CD4-positive, alpha-beta memory T cell (primary cell): Measurements from ENCODE around the gene PRKAR1A. TPM values are rescaled to one million over a fixed set of nuclear protein-coding genes. Genes with fewer than 3 reads are reported as not detected.
A peak's percentile ranks its signal among the peaks of the same experiment; 100 is the strongest.

ENCODE experiments used
- CTCF ChIA-PET: fragments of 350-600 bp; sonication (Branson Sonifier 250); formaldehyde crosslinking; loops from one replicate; lab custom pipeline; 2021; ENCODE audit warnings: inconsistent platforms; ENCODE audit not compliant: partially characterized antibody; lab: Charles Lee
- POLR2A ChIA-PET: fragments of 350-600 bp; sonication (Branson Sonifier 250); formaldehyde crosslinking; loops from one replicate; lab custom pipeline; 2021; ENCODE audit not compliant: partially characterized antibody; lab: Charles Lee
- DNase-seq, 5 donors: peaks; one replicate each; pipeline versions ENCODE4 v3.0.0 to v3.0.0-alpha.2; 2020 to 2022; ENCODE audit warnings: mixed read lengths in 1 of 5
- H3K27ac ChIP-seq: one replicate; pipeline ENCODE4 v1.7.0; 2013; ENCODE audit warnings: low read depth, low read length
- H3K27me3 ChIP-seq: 2 replicates; pipeline ENCODE4 v1.7.0; 2013; ENCODE audit warnings: mild to moderate bottlenecking, low read length, moderate library complexity; ENCODE audit not compliant: insufficient read depth
- H3K36me3 ChIP-seq: 2 replicates; pipeline ENCODE4 v1.7.0; 2013; ENCODE audit warnings: mild to moderate bottlenecking, low read length, moderate library complexity; ENCODE audit not compliant: insufficient read depth
- H3K4me1 ChIP-seq: 2 replicates; pipeline ENCODE4 v1.7.0; 2013; ENCODE audit warnings: mild to moderate bottlenecking, low read length, moderate library complexity; ENCODE audit not compliant: insufficient read depth
- H3K4me3 ChIP-seq, 2 donors: one replicate each; pipeline ENCODE4 v1.7.0; 2013; ENCODE audit warnings: low read length in 2 of 2, mild to moderate bottlenecking in 1 of 2
- H3K9me3 ChIP-seq, 2 donors: one replicate each; pipeline ENCODE4 v1.7.0; 2013; ENCODE audit warnings: low read length in 2 of 2, control low read depth in 1 of 2; ENCODE audit not compliant: control insufficient read depth in 1 of 2
- H3K27ac Mint-ChIP-seq, 7 donors: one replicate each; pipeline ENCODE4 v1.8.0; 2020 to 2021; ENCODE audit warnings: mixed read lengths in 7 of 7, mild to moderate bottlenecking in 6 of 7, inconsistent platforms in 3 of 7, moderate library complexity in 3 of 7
- H3K27me3 Mint-ChIP-seq, 2 donors: one replicate each; pipeline ENCODE4 v1.8.0; 2020 to 2021; ENCODE audit warnings: mixed read lengths in 2 of 2
- H3K36me3 Mint-ChIP-seq, 2 donors: one replicate each; pipeline ENCODE4 v1.8.0; 2020 to 2021; ENCODE audit warnings: mixed read lengths in 2 of 2, inconsistent platforms in 1 of 2, mild to moderate bottlenecking in 1 of 2
- H3K4me1 Mint-ChIP-seq, 4 donors: one replicate each; pipeline ENCODE4 v1.8.0; 2020 to 2021; ENCODE audit warnings: mixed read lengths in 4 of 4, mild to moderate bottlenecking in 1 of 4
- H3K4me3 Mint-ChIP-seq, 8 donors: one replicate each; pipeline ENCODE4 v1.8.0; 2020 to 2021; ENCODE audit warnings: mixed read lengths in 8 of 8, mild to moderate bottlenecking in 7 of 8, moderate library complexity in 6 of 8, inconsistent platforms in 3 of 8
- H3K9me3 Mint-ChIP-seq, 8 donors: one replicate each; pipeline ENCODE4 v1.8.0; 2020 to 2021; ENCODE audit warnings: mixed read lengths in 8 of 8, mild to moderate bottlenecking in 5 of 8, inconsistent platforms in 3 of 8, moderate library complexity in 1 of 8
- intact Hi-C: fragments of 100-400 bp; cut with micrococcal nuclease; formaldehyde crosslinking; loops from one replicate; pipeline ENCODE4 v1.15.1; 2023
- polyA plus RNA-seq, 2 donors: library from polyadenylated mRNA; unstranded; fragments of 300-500 nt; fragmentation: Illumina TruSeq; gene quantifications; one replicate each; pipeline ENCODE4 v1.2.3, GENCODE V29; 2021
- total RNA-seq, 2 experiments: library from RNA; stranded (reverse); gene quantifications; one replicate each; pipeline ENCODE4 v1.2.3, GENCODE V29; 2021

The PRKAR1A gene
- total and polyA plus RNA-seq, 4 experiments from 2014 or later: 182 to 220 (median 188) TPM

DNA sequence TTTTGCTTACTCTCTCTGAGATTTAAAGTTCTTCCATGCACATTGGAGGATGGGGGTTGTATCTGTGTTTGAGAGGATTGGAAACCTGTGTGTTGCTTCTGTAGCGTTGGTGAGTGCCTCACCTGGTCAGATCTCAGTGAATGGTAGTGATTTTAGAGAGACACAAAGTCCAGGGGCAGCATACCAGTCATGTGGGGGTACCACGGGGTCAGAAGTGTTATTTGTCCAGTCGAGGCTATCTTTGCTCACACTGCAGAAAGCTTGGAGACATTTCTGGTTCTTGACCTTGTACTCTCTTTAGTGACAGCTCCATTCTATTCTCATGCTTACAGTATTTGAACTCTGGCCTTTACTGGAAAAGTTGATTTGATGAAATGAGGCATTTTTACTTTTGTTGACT, 23.7 kb downstream of the PRKAR1A start:
- Histone ChIP-seq H3K4me1 (no peaks in the 10 kb centered on the region), H3K27ac (no peak overlapping the region), H3K4me3 (no peak overlapping the region), H3K27me3 (no peaks in the 10 kb centered on the region), H3K36me3 (peaks cover 25% of the 10 kb centered on the region), H3K9me3 (no peaks in the 10 kb centered on the region)
- Mint-ChIP-seq H3K9me3 (no peaks in the 10 kb centered on the region), H3K36me3 (peaks cover 45 to 72% of the 10 kb centered on the region in 2 donors), H3K4me3 (no peak overlapping the region), H3K27me3 (no peaks in the 10 kb centered on the region), H3K27ac (no peak overlapping the region), H3K4me1 (peaks cover 0 to 4% (median 3%) of the 10 kb centered on the region in 4 donors)
- CTCF ChIA-PET: no interaction called here
- no peak for DNase-seq
- POLR2A ChIA-PET: no interaction called here
- intact Hi-C loops: loop anchor here (10.0 kb wide), 1 partner anchor 709 kb away; no protein-coding TSS in a partner anchor

- H3K4me1 ChIP-seq: no peaks in the 10 kb centered on the region
- Mint-ChIP-seq H3K27me3 (no peaks in the 10 kb centered on the region), H3K4me1 (no peaks in the 10 kb centered on the region), H3K4me3 (no peak overlapping the region), H3K27ac (peak overlapping the region in 1 of 7 donors; percentile 14), H3K36me3 (peaks cover 33 to 50% of the 10 kb centered on the region in 2 donors), H3K9me3 (no peaks in the 10 kb centered on the region)
- POLR2A ChIA-PET: no interaction called here
- peaks cover 17% of the 10 kb centered on the region for H3K36me3 ChIP-seq
- no peak overlapping the region for H3K4me3 ChIP-seq
- H3K9me3 ChIP-seq: no peaks in the 10 kb centered on the region
- DNase-seq: no peak
- CTCF ChIA-PET: no interaction called here
- H3K27ac ChIP-seq: no peak overlapping the region
- intact Hi-C loops: loop anchor here (10.0 kb wide), 1 partner anchor 705 kb away; no protein-coding TSS in a partner anchor
- H3K27me3 ChIP-seq: no peaks in the 10 kb centered on the region
These were observed 27.6 kb downstream of the PRKAR1A start for GRCh38 chr17:68539548-68540467.

- intact Hi-C loops: no loop called here
- Mint-ChIP-seq H3K4me1 (no peaks in the 10 kb centered on the region), H3K36me3 (peaks cover 25 to 40% of the 10 kb centered on the region in 2 donors), H3K27me3 (no peaks in the 10 kb centered on the region), H3K9me3 (no peaks in the 10 kb centered on the region), H3K27ac (no peak overlapping the region), H3K4me3 (no peak overlapping the region)
- H3K4me3 ChIP-seq: no peak overlapping the region
- H3K27ac ChIP-seq: no peak overlapping the region
- ChIA-PET POLR2A (no interaction called here), CTCF (no interaction called here)
- no peaks in the 10 kb centered on the region for H3K9me3 ChIP-seq
- H3K27me3 ChIP-seq: no peaks in the 10 kb centered on the region
- peaks cover 10% of the 10 kb centered on the region for H3K36me3 ChIP-seq
- H3K4me1 ChIP-seq: no peaks in the 10 kb centered on the region
- no peak for DNase-seq
These were observed 28.8 kb downstream of the PRKAR1A start for GRCh38 chr17:68540981-68541380.

- Mint-ChIP-seq H3K27ac (no peak overlapping the region), H3K27me3 (no peaks in the 10 kb centered on the region), H3K36me3 (peaks cover 18 to 33% of the 10 kb centered on the region in 2 donors), H3K9me3 (peaks cover 0 to 2% (median 0%) of the 10 kb centered on the region in 8 donors), H3K4me1 (no peaks in the 10 kb centered on the region), H3K4me3 (no peak overlapping the region)
- ChIA-PET CTCF (no interaction called here), POLR2A (no interaction called here)
- no peak for DNase-seq
- intact Hi-C loops: no loop called here
- H3K27ac ChIP-seq: no peak overlapping the region
- peaks cover 3% of the 10 kb centered on the region for H3K36me3 ChIP-seq
- no peaks in the 10 kb centered on the region for H3K4me1 ChIP-seq
- no peaks in the 10 kb centered on the region for H3K27me3 ChIP-seq
- no peaks in the 10 kb centered on the region for H3K9me3 ChIP-seq
- H3K4me3 ChIP-seq: no peak overlapping the region
These were observed 29.6 kb downstream of the PRKAR1A start for GRCh38 chr17:68541816-68542215.

GRCh38 chr17:68542698-68543463, 30.7 kb downstream of the PRKAR1A start:
- no peak overlapping the region for H3K27ac Mint-ChIP-seq
- intact Hi-C loops: no loop called here
- DNase-seq: no peak
- POLR2A ChIA-PET: no interaction called here
- Histone ChIP-seq H3K36me3 (no peaks in the 10 kb centered on the region), H3K4me3 (no peak overlapping the region), H3K27me3 (no peaks in the 10 kb centered on the region), H3K27ac (no peak overlapping the region), H3K4me1 (no peaks in the 10 kb centered on the region), H3K9me3 (no peaks in the 10 kb centered on the region)
- no peaks in the 10 kb centered on the region for H3K27me3 Mint-ChIP-seq
- CTCF ChIA-PET: no interaction called here
- peaks cover 0 to 3% (median 0%) of the 10 kb centered on the region in 8 donors for H3K9me3 Mint-ChIP-seq
- peaks cover 18 to 28% of the 10 kb centered on the region in 2 donors for H3K36me3 Mint-ChIP-seq
- no peaks in the 10 kb centered on the region for H3K4me1 Mint-ChIP-seq
- H3K4me3 Mint-ChIP-seq: no peak overlapping the region

- Mint-ChIP-seq H3K9me3 (peaks cover 0 to 3% (median 0%) of the 10 kb centered on the region in 8 donors), H3K27ac (peak overlapping the region in 1 of 7 donors; percentile 15), H3K4me1 (no peaks in the 10 kb centered on the region), H3K27me3 (no peaks in the 10 kb centered on the region), H3K36me3 (peaks cover 15 to 16% of the 10 kb centered on the region in 2 donors), H3K4me3 (no peak overlapping the region)
- intact Hi-C loops: no loop called here
- no peaks in the 10 kb centered on the region for H3K36me3 ChIP-seq
- no peaks in the 10 kb centered on the region for H3K9me3 ChIP-seq
- H3K4me1 ChIP-seq: no peaks in the 10 kb centered on the region
- no peak overlapping the region for H3K4me3 ChIP-seq
- no peaks in the 10 kb centered on the region for H3K27me3 ChIP-seq
- ChIA-PET CTCF (no interaction called here), POLR2A (no interaction called here)
- H3K27ac ChIP-seq: no peak overlapping the region
- DNase-seq: no peak
These were observed 32.1 kb downstream of the PRKAR1A start for GRCh38 chr17:68544111-68544915.
